HG03558 (cell line): ENCODE results near the gene TACC2.

Experiments
- ATAC-seq: cut with Tn5 transposase; IDR thresholded peaks from one replicate; pipeline ENCODE4 v1.9.1; 2021; ENCODE audit warnings: moderate number of reproducible peaks; ENCODE audit not compliant: unreplicated experiment; ENCODE audit errors: extremely low read depth

Gene TACC2

DNA sequence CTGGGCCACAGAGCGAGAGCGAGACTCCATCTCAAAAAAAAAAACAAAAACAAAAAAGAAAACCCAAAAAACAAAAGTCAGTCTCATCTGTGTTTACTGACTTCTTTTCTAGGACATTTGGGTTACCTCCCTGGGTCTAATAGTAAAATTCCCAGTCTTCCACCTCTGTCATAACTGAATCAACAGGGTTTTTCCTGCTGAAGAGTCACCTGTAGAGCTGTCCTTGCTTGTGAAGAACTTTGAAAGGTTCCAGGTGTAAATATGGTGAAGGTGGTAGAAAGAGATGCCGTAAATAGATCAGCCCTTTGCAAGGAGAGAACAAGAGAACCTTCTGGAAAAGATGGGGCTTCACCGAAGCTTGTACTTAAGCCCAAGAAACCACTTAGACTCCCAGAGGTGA, 169.4 kb downstream of the TACC2 start:
- no peak for ATAC-seq

DNA sequence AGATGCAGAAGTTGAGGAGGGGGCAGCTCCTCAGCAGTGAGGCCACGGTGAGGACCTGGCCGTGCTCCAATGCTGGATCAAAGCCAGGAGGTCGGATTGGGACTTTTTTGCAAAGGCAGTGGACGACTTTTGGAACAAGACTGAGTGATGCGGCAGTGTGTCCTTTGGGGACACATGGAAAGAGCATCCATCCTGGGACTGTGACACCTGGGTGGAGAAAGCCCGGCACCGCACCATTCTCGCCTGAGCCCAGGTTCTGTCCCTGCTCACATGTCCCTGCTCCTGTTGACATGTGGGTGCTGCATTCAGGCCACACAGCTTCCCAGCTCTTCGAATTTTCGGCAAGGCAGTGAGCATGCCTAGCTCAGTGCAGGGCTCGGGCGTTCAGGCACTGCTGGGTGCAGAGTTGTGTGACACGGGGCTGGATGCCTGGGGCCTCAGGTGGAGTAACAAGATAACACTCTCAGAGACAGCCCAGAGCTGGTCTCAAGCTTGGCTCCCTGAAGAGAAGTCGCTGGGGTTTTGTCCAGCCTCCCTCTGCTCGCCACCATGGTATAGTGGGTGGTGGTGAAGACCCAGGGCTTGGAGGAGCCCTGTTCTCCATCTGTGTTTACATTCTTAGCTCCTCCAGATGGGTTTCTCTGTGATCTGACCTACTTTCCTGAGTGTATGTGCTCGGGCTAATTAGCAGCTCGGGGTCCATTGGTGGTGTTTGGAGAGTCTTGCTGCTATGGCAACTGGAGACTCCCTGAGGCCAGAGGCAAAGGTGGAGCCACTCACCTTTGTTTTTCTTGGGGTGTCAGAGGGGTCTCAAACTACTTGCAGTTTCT, 170.4 kb downstream of the TACC2 start:
- ATAC-seq: no peak

DNA sequence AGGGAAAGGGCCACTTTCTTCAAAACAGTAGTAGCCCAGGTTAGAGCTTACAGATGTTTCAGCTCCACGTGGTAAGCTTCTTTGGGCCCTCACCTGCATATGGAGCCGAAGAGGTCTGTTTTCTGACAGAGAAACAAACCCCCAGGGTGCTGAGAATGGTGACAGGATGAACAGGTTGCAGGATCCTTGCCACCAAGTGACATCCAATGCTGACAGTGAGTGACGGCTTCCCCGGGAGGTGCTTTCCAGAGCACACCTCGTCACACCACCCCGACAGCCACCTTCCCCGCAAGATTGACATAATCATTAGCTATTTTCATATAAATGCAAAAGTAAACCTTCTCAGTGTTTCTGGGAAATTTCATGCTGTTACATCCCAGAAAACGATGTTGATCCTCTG, 172.8 kb downstream of the TACC2 start:
- no peak for ATAC-seq

DNA sequence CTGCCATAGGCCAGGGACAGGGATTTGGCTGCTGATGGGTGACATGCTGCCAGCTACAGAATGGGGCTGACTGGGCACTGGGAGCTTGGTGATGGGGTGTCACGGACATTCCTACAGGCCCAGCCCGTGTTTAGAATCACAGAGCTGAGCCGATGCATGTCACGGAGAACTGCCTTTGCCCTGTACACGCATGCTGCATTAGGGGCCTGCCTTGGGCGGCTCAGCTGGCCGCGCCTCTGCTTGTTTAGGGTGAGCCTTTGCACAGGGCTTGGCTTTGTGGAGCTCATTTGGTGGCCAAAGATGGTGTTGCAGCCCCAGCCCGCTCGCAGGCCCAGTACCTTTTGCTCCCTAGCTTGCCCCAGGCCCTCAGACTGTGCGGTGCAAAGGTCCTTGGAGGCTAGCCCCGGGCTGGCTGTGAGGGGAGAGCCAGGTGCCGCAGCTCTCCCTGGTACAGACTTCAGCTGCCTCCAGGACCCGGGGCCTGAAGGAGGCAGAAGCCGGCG, 173.8 kb downstream of the TACC2 start:
- no peak for ATAC-seq

DNA sequence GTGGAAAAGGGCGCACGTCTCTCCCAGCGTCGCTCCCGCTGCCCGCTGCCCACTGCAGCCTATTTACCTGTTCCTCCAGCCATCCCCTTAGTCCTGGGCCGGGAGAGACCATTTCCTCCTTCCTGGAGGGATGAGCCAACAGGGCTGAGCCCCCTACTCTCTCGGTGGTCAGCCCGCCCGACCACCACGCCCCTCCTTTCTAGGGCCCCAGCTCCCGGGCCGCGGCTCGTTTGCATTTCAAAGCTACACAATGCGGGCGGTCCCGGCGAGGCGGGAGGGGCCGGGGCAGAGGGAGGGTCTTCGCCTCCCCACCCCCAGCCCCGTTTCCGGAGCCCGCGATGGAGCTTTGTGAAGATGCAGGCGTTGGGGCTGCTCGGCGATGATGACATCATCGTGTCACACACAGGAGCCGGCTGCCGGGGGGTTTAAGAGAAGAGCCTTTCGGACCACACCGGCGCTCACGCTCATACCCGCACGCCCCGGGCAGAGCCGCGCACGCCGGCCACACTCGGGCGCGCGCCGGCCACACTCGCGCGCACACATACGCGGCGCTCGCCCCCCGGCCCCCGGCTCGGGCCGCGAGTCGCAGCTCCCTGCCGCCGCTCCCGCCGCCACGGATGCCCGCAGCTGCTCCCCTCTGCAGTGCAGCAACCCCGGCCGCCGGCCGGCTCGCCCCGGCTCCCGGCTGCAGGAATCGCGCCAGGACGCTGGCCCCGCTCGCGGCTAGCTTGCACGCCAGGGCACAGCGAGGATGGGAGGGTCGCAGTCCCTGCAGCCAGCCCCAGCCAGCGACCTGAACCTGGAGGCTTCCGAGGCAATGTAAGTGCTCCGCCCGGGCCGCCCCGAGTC, 174.4 kb downstream of the TACC2 start:
- ATAC-seq: no peak

DNA sequence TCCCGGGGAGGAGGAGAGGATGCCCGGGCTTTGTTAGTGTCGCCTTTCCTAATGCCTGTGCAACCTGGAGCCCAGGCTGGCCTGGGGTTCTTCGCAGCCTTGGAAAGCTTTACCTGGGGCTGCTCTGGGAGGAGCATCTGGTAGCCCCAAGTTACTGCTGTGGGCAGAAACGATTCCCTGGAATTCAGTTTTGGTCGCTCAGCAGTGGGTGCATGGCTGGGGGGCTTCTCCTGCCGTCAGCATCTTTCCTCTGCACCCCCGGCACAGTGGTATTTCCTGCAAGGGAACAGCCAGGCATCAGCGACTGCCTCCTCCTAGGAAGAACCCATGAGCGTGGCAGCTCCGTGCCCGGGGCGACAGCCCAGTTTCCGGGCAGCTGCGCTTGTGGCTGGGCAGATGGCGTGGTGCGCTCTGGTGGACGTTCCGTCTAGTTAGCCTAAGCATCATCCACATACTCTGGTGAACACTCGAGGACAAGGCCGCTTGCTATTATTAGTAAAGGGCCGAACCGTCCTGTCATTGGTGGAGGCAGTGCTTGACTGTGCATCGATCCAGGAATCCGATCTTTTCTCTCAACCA, 175.1 kb downstream of the TACC2 start:
- no peak for ATAC-seq

DNA sequence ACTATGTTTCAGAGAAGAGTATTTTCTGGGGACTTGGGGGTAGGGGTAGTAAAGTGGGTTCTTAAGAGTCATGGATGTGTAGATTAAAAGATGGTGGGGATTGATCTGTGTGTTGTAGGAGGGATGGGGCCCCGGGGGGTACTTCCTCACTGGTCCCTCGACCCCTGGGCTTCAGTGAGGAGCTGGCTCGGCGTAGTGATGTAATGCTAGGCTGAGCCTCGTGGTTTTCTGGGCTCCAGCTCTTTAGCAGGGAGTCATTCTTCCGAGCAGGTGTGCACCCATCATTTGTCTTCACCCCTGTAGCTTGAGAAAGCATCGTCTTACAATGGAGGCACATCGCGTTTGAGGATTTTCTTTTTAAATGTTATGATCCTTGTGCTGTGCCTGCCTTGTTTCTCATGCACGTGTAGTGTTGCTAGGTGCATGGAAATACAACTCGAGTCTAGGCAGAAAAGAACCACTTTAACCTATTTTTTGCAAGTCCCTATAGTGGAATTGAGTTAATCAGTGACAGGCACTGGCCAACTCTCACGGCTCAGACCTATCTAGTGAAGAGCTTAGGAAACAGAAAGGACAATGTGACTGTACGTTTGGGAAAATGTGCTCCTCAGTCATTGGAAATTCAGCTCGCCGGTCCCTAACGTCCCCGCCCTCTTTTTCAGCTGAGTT, 176.0 kb downstream of the TACC2 start:
- ATAC-seq: no peak

DNA sequence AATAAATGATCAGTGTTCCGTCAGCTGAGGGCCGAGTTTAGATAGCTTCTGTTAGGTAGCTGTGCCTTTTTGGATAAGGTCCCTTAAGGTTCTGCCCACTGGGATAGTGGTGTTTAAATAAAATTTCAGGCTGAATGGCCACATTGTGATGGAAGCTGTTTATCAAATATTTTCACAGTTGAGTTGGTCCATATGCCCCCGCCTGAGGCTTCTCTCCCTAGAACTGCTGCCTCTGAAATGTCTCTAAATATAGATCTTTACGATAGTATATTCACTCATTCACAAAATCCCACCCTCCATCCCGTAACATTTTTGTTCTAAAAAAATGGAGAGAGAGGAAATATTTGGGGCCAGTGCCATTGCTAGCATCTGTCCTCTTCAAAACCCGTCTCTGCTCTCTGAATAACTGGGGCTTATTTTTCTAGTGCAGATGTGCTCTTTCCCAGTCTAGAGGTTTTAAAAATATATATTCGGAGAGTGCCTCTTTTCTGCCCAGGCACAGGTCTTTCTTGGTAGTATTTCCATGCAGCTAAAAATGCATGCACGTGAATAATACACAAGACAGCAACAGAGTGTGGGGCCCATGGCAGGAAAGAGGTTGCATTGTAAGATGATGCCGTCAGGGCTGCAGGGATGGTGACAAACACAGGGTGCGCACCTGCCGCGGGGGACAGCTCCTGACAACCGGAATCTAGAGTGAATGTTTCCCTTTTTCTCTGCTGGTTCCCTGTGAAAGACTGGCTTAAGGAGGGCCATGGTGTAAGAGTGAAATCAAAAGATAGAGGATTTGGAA, 176.7 kb downstream of the TACC2 start:
- no peak for ATAC-seq

DNA sequence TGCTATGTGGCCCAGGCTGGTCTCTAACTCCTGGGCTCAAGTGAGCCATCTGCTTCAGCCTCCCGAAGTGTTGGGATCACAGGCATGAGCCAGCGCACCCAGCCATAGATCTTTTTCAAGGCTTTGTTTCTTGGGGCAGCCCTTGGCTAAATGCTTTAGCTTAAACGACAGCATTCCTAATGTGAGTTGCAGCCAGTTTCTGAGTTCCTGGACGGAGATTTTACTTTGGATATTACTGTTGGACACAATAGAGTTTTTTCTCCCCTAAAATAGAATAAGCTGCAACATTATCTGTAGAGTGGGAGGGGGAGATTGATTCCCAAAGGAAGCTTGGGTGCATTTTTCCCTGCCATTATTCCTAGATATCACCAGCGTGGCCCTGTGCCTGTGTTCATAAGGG, 179.1 kb downstream of the TACC2 start:
- no peak for ATAC-seq

DNA sequence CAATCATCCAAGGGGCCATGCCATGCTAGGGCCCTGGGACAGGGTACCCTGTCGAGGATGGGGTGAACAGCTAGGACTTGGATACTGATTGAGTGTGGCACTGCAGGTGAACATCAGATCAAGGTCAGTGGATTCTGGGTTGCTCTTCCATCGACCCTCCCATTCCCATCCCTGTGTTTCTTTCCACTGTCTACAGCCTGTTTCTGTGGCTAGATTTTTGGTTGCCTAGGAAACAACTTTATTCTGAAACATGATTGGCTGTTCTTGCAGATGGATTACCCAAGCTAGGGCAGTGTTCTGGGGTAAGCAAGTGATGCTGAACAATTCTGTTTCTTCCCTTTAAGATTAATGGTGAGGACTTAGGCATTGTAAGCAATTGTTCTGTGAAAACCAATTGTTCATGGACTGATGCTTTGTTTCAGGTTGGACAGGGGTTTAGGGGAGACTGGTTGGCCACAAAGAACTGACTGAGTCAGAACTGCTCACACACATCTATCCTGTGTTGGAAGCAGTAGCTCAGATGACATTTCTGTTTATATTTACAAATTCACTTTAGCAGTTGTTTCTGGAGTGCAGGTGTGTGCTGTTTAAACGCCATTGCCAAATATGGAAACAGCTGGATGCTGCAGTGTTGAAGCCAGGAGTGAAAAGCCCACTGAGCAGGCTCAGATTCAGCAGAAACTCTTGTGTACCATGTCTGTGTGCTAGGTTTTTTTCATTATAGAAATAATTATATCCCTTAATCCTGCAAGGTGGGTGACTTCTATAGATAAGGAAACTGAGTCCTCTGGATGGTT, 179.8 kb downstream of the TACC2 start:
- no peak for ATAC-seq

DNA sequence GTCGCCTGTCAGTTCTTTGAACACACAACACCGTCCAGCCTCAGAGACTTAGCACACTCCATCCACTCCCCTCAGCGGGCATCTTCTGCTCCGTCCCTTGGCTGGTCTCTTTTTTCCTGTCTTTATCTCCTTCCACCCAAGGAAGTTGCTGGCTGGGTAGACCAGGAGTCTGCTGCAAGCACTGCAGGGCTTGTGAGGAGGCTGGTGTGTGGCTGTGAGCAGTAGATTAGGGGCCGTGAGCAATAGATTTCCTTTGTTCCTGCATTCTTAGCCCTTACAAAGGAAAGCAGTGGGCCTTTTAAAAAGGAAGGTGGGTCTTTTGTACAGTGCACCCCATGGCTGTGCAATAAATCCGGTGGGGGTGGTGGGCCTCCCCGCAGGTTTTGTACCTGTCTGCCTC, 181.8 kb downstream of the TACC2 start:
- no peak for ATAC-seq

DNA sequence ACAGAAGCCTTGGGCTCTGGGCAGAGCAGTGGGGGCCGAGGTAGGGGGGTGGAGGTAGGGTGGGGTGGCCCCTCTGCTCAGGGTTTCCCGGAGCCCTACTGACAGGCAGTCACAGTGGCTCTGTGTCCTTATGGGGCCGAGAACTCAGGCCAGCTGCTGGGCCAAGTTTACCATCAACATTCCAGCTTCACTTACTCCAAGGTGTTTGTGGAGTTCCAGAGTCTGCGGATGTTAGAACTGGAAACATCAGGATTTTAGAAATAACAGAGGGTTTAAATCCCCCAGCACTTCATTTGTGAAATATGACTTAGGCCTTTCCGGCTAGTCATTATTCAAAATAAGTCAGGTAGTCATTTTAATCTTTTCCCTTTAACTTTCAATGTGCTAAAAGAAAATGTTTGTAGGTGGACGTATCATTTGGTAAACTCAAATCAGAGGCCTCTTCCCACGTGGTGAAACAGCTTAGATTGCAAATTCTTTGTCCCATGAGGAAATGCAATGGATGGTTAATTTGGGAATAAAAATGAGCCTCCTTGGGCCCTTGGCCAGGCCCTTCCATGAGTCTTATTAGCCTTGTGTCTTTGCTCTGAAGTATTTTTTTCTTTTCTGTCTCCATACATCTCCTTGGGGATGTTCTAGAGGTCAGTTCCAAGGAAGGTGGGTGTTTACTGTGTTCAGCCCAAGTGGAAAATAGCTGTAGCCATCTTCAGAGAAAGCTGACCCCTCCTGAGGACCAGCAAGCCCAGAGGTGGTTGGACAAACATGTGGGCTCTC, 182.5 kb downstream of the TACC2 start:
- ATAC-seq: no peak

DNA sequence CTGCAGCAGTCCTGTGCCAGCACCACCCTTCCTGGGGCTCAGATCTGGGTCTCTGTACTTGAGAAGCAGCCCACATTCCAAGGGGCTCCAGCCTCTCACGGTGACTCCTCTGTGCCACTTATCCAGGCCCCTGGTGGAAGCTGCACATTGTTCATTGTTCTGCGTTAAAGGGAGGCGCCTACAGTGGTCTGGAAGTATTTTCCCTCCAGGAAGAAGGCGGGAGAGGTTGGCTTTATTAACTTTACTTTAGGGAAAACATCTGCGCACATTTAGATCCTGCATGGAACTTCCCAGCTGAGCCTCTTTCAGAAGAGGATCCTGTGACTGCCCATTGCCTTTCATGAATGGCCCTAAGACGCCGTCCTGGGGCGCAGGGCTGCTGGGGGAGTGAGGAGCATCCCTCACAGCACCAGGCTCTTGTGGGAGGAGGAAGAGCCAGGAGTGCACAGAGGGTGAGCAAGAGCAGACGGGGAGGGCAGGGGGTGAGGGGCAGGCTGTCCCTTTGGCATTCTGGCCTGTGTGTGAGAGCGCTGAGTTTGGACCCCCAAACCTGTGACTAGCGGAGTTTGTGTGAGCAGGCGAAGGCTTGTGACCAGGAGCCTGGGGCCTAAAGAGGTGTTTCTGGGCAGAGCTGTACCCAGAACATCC, 183.5 kb downstream of the TACC2 start:
- ATAC-seq: no peak

DNA sequence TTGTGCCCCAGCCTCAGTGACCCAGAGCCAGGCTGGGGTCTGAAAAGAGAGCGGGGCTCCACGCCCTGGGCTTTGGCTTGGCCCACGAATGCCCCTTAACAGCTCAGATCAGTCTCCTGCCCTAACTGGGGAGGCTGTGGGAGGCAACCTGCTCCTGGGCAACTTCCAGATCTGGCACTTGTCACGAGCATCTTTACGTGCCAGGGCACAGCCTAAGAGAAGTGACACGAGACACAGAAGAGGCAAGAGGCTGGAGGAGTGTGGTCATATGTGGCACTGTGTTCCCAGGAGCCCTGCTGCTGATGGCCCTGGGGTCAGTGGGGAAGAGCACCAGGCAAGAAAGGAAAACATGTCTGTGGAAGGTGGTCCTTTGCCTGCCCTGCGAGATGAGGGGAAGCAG, 184.4 kb downstream of the TACC2 start:
- ATAC-seq: no peak

DNA sequence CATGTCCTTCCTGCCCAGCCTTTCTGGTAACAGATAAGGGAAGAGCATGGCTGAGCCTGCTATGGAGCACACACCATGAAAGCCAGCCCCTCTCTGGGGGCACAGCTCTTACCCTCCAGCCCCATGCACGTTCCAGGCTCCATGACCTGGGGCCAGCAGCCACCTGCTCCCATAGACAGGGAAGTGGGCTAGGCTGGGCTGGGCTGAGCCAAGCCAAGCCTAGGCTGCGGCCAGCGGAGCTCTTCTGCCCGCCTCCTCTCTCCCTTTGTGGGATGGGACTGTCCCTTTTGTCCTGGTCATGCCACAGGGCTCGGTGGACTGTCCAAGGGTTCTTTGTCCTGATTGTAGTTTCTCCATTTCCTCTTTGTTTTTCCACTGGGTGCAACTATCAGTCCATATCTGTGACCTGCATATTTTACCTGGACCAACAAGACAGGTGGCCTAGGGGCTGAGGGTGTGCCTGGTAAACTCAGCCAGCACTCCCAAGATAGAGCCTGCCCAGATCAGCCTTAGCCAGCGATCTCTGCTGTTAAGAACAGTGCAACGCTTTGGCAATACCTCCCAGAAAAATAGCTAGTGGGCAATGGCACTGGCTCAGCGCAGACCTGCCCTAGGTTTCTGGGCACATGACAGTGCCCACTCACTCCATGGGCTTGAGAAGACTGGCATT, 184.9 kb downstream of the TACC2 start:
- no peak for ATAC-seq

DNA sequence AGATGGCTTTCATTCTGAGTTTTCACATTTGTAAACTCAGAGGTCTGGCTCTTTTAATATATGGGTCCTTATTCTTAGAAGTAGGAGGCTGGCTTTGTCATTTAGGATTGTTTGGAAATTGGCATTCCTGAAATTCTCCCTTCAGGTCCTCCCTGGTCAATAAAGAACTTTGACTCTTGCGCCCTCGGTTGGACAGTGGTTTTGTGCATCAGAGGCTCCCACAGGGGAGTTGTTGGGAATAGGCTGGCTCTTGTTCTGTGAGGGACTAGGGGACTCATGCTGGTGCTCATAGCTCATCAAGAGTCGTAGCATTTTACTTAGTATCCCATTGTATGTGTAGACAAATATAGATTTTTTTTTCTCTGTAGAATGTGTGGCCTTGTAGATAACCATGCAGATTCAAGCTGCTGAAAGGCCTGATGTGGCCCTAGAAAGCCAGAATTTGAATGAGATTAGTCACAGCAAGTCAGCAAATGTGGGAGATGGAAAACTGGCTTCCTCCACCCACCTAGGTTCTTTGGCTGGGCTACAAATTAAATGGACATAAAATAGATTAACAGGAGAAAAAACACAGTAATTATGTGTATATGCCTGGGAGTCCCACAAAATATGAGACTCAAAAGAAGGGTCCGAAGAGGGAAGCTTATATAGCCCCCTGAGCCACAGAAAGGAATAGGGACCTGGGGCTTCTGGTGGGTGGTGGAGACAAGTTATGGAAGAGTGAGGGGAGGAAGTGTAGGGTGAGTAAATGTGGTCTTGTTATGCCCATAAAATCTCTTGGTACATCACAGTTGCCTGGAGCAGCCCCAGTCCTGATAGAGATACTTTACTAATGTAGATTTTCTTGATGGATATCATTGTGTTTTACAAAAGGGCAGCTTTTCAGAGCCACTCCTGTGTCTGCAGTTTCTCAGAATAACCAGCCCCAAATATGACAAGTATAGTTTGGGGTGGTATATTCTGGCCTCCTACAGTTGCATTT, 187.6 kb downstream of the TACC2 start:
- no peak for ATAC-seq
